ENCODE data around the gene EED.

The EED gene

DNA sequence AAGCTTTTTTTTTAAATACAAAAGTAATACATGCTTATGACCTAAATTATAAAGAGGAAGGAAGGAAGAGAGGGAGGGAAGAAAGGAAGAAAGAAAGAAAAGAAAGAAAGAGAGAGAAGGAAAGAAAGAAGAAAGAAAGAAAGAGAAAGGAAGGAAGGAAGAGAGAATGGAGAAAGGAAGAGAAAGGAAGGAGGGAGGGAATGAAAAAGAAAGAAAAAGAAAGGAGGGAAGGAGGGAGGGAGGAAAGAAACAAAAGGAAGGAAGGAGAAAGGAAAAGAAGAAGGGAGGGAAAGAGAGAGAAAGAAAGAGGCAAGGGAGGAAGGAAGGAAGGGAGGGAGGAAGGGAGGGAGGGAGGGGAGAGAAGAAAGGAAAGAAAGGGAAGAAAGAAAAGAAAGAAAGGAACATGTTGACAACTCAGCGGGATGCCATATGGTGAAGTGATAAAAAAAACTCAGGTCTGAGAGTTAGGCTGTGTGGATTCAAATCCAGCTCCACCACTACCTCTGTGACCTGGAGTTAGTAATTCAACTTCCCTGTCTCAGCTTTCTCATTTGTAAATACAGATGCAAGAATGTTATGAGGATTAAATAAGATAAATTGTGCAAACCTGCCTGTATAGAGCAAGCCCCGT is 9.6 kb upstream of the EED start:
- no peak for ATAC-seq
- no peak for TF ChIP-seq SNAI2 (CRISPR knock-in tag; IDR thresholded peaks at IDR 0.05)
- TF ChIP-seq PPARA (CRISPR knock-in tag; IDR thresholded peaks at IDR 0.05; ENCODE audit: borderline replicate concordance): no peak
- no peak for TF ChIP-seq ZNF565 (CRISPR knock-in tag; conservative IDR thresholded peaks at IDR 0.05; ENCODE audit: low read depth)
- no peak for TF ChIP-seq OSR1 (CRISPR knock-in tag; IDR thresholded peaks at IDR 0.05)
- TF ChIP-seq, protein P1, sequence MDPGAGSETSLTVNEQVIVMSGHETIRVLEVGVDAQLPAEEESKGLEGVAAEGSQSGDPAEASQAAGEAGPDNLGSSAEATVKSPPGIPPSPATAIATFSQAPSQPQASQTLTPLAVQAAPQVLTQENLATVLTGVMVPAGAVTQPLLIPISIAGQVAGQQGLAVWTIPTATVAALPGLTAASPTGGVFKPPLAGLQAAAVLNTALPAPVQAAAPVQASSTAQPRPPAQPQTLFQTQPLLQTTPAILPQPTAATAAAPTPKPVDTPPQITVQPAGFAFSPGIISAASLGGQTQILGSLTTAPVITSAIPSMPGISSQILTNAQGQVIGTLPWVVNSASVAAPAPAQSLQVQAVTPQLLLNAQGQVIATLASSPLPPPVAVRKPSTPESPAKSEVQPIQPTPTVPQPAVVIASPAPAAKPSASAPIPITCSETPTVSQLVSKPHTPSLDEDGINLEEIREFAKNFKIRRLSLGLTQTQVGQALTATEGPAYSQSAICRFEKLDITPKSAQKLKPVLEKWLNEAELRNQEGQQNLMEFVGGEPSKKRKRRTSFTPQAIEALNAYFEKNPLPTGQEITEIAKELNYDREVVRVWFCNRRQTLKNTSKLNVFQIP (CRISPR knock-in tag; IDR thresholded peaks at IDR 0.05; ENCODE audit: borderline replicate concordance, low read depth): no peak
- TF ChIP-seq, protein P2, sequence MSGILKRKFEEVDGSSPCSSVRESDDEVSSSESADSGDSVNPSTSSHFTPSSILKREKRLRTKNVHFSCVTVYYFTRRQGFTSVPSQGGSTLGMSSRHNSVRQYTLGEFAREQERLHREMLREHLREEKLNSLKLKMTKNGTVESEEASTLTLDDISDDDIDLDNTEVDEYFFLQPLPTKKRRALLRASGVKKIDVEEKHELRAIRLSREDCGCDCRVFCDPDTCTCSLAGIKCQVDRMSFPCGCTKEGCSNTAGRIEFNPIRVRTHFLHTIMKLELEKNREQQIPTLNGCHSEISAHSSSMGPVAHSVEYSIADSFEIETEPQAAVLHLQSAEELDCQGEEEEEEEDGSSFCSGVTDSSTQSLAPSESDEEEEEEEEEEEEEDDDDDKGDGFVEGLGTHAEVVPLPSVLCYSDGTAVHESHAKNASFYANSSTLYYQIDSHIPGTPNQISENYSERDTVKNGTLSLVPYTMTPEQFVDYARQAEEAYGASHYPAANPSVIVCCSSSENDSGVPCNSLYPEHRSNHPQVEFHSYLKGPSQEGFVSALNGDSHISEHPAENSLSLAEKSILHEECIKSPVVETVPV (CRISPR knock-in tag; IDR thresholded peaks at IDR 0.05): no peak
- TF ChIP-seq TOX (CRISPR knock-in tag; IDR thresholded peaks at IDR 0.05; ENCODE audit: borderline replicate concordance): no peak
- TF ChIP-seq BACH2 (CRISPR knock-in tag; IDR thresholded peaks at IDR 0.05; ENCODE audit: borderline replicate concordance): no peak
- no peak for TF ChIP-seq ZC3H10 (CRISPR knock-in tag; IDR thresholded peaks at IDR 0.05)

DNA sequence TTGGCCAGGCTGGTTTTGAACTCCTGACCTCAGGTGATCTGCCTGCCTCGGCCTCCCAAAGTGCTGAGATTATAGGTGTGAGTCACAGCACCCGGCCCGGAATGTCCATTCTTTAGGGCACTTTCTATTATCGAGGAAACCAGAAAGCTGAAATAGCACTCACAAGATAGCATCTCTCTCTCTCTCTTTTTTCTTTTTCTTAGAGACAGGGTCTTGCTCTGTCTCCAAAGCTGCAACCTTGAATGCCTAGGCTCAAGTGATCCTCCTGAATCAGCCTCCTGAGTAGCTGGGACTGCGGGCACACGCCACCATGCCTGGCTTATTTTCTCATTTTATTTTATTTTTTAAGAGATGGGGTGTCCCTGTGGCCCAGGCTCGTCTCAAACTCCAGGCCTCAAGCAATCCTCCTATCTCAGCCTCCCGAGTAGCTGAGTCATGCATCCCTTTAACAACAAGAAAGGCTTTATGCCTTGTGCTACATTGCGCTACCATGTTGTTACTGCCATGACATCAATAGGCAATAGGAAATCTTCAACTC is 7.2 kb upstream of the EED start:
- ATAC-seq: no peak
- TF ChIP-seq ZNF8 (CRISPR knock-in tag; IDR thresholded peaks at IDR 0.05): no peak
- TF ChIP-seq ZNF70 (CRISPR knock-in tag; IDR thresholded peaks at IDR 0.05): no peak
- no peak for TF ChIP-seq BACH2 (CRISPR knock-in tag; IDR thresholded peaks at IDR 0.05; ENCODE audit: borderline replicate concordance)
- no peak for TF ChIP-seq ZFP30 (CRISPR knock-in tag; IDR thresholded peaks at IDR 0.05)
- no peak for TF ChIP-seq ZFP3 (CRISPR knock-in tag; IDR thresholded peaks at IDR 0.05)
- TF ChIP-seq GLIS3 (CRISPR knock-in tag; IDR thresholded peaks at IDR 0.05): no peak
- TF ChIP-seq ZNF565 (CRISPR knock-in tag; conservative IDR thresholded peaks at IDR 0.05; ENCODE audit: low read depth): no peak
- no peak for TF ChIP-seq ARNTL (CRISPR knock-in tag; IDR thresholded peaks at IDR 0.05; ENCODE audit: borderline replicate concordance, low read depth)
- TF ChIP-seq RARB (CRISPR knock-in tag; IDR thresholded peaks at IDR 0.05): no peak
- TF ChIP-seq ZC3H10 (CRISPR knock-in tag; IDR thresholded peaks at IDR 0.05): no peak
- TF ChIP-seq ISL1 (CRISPR knock-in tag; IDR thresholded peaks at IDR 0.05): no peak
- TF ChIP-seq TOX (CRISPR knock-in tag; IDR thresholded peaks at IDR 0.05; ENCODE audit: borderline replicate concordance): no peak
- no peak for TF ChIP-seq CSDC2 (CRISPR knock-in tag; IDR thresholded peaks at IDR 0.05)
- TF ChIP-seq, protein P3, sequence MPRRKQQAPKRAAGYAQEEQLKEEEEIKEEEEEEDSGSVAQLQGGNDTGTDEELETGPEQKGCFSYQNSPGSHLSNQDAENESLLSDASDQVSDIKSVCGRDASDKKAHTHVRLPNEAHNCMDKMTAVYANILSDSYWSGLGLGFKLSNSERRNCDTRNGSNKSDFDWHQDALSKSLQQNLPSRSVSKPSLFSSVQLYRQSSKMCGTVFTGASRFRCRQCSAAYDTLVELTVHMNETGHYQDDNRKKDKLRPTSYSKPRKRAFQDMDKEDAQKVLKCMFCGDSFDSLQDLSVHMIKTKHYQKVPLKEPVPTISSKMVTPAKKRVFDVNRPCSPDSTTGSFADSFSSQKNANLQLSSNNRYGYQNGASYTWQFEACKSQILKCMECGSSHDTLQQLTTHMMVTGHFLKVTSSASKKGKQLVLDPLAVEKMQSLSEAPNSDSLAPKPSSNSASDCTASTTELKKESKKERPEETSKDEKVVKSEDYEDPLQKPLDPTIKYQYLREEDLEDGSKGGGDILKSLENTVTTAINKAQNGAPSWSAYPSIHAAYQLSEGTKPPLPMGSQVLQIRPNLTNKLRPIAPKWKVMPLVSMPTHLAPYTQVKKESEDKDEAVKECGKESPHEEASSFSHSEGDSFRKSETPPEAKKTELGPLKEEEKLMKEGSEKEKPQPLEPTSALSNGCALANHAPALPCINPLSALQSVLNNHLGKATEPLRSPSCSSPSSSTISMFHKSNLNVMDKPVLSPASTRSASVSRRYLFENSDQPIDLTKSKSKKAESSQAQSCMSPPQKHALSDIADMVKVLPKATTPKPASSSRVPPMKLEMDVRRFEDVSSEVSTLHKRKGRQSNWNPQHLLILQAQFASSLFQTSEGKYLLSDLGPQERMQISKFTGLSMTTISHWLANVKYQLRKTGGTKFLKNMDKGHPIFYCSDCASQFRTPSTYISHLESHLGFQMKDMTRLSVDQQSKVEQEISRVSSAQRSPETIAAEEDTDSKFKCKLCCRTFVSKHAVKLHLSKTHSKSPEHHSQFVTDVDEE (CRISPR knock-in tag; IDR thresholded peaks at IDR 0.05): no peak
- TF ChIP-seq ESRRG (CRISPR knock-in tag; IDR thresholded peaks at IDR 0.05): no peak
- TF ChIP-seq, protein P2 (CRISPR knock-in tag; IDR thresholded peaks at IDR 0.05): no peak

DNA sequence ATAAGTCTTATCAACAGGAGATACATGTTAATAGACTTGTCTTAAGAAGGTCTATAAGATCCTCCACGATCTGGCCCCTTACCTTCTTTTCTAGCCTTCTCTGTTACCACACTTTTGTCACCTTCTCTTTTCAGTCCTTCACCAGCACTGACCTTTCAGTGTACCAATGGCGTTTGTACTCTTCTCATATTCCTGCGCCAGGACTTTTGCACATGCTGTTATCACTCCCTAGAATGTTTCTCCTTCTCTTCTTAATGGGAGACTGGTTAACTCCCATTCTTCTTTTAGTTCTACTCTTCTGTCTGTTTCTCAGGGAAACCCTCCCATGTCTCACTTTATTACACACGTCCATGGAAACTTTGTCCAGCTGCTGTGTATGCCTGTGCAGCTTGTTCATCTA is 4.4 kb upstream of the EED start:
- TF ChIP-seq, protein P3 (CRISPR knock-in tag; IDR thresholded peaks at IDR 0.05): no peak
- TF ChIP-seq RARB (CRISPR knock-in tag; IDR thresholded peaks at IDR 0.05) (no peak), ARNTL (CRISPR knock-in tag; IDR thresholded peaks at IDR 0.05; ENCODE audit: borderline replicate concordance, low read depth) (no peak), PPARA (CRISPR knock-in tag; IDR thresholded peaks at IDR 0.05; ENCODE audit: borderline replicate concordance) (no peak), ZNF565 (CRISPR knock-in tag; conservative IDR thresholded peaks at IDR 0.05; ENCODE audit: low read depth) (no peak), ZNF70 (CRISPR knock-in tag; IDR thresholded peaks at IDR 0.05) (no peak), TCF4 (CRISPR knock-in tag; IDR thresholded peaks at IDR 0.05; ENCODE audit: borderline replicate concordance) (no peak), ZFP3 (CRISPR knock-in tag; IDR thresholded peaks at IDR 0.05) (no peak), BACH2 (CRISPR knock-in tag; IDR thresholded peaks at IDR 0.05; ENCODE audit: borderline replicate concordance) (no peak), SNAI2 (CRISPR knock-in tag; IDR thresholded peaks at IDR 0.05) (no peak), ZNF8 (CRISPR knock-in tag; IDR thresholded peaks at IDR 0.05) (no peak), ZC3H10 (CRISPR knock-in tag; IDR thresholded peaks at IDR 0.05) (no peak)
- TF ChIP-seq, protein P2 (CRISPR knock-in tag; IDR thresholded peaks at IDR 0.05): no peak
- TF ChIP-seq, protein P1 (CRISPR knock-in tag; IDR thresholded peaks at IDR 0.05; ENCODE audit: borderline replicate concordance, low read depth): no peak
- ATAC-seq: no peak
